Upper lobe of left lung (tissue), 6 donors: ENCODE measurements around the gene CIRBP. TPM values are rescaled to one million over a fixed set of nuclear protein-coding genes. Genes with fewer than 3 reads are reported as not detected.

Experiments
- ATAC-seq, 2 donors: fragments of 200-7000 bp; cut with Tn5 transposase; one replicate each; pipeline ENCODE4 v1.9.1; 2022; ENCODE audit warnings: mild to moderate bottlenecking in 2 of 2, moderate library complexity in 2 of 2; ENCODE audit not compliant: low FRiP score in 2 of 2
- DNase-seq, 2 donors: peaks; one replicate each; pipeline ENCODE4 v3.0.0-alpha.2; 2019 to 2020
- H3K27ac ChIP-seq, 4 donors: fragments of 200-600 bp; sonication (generic); one replicate each; pipeline ENCODE4 v1.5.1; 2016 to 2019
- H3K27me3 ChIP-seq, 4 donors: fragments of 200-600 bp; sonication (generic); one replicate each; pipeline ENCODE4 v1.5.1; 2017 to 2019
- H3K36me3 ChIP-seq, 4 donors: fragments of 200-600 bp; sonication (generic); one replicate each; pipeline ENCODE4 v1.5.1; 2016 to 2019
- H3K4me1 ChIP-seq, 4 donors: fragments of 200-600 bp; sonication (generic); one replicate each; pipeline ENCODE4 v1.5.1; 2018 to 2019
- H3K4me3 ChIP-seq, 4 donors: fragments of 200-600 bp; sonication (generic); one replicate each; pipeline ENCODE4 v1.5.1; 2017 to 2019; ENCODE audit warnings: mild to moderate bottlenecking in 2 of 4, moderate library complexity in 1 of 4
- H3K9me3 ChIP-seq, 4 donors: fragments of 200-600 bp; sonication (generic); one replicate each; pipeline ENCODE4 v1.5.1; 2018 to 2019
- EP300 ChIP-seq, 4 donors: sonication (generic); formaldehyde crosslinking; IDR thresholded peaks; one replicate each; pipeline ENCODE4 v1.5.1; 2017; ENCODE audit warnings: antibody characterized with exemption in 4 of 4, control low read depth in 2 of 4
- POLR2A ChIP-seq, 4 donors: fragments of 450-650 bp; IDR thresholded peaks; one replicate each; pipeline ENCODE4 v1.5.1; 2016 to 2017; ENCODE audit warnings: antibody characterized with exemption in 4 of 4, mild to moderate bottlenecking in 2 of 4
- POLR2AphosphoS5 ChIP-seq, 2 donors: sonication (generic); formaldehyde crosslinking; IDR thresholded peaks; one replicate each; pipeline ENCODE4 v1.5.1; 2017; ENCODE audit warnings: antibody characterized with exemption in 2 of 2
- WGBS, 2 donors: methylation state at CpG; one replicate each; pipeline ENCODE4 v1.1.5; 2017 to 2018; 5-methylcytosine and 5-hydroxymethylcytosine counted together
- total RNA-seq, 6 donors: library from RNA; depleted of rRNA in 4 of 6; stranded (reverse); fragments of >200 nt in 4 of 6; gene quantifications; one replicate each; pipeline versions ENCODE4 v1.1.0 to v1.2.1, GENCODE V29; 2016 to 2021
- TF ChIP-seq, protein P1 (sequence below), 6 experiments: fragments of 450-650 bp in 4 of 6; fragments of 200-600 bp in 2 of 6; sonication (generic) in 2 of 6; IDR thresholded peaks; one replicate each; pipeline ENCODE4 v1.5.1; 2016 to 2019; ENCODE audit warnings: antibody characterized with exemption in 6 of 6
- donor health status: DM: no; HTN: no; CAD: no; lungs with moderate emphysema.
- donor health status: DM: no; HTN: yes; CAD: no; lungs with severe emphysema.

Gene CIRBP
- total RNA-seq, 6 donors from 2014 or later: 326 to 1,348 (median 441) TPM

GRCh38 chr19:1278074-1278473, 8.9 kb downstream of the CIRBP start:
- H3K9me3 ChIP-seq: no peaks in the 10 kb centered on the region
- TF ChIP-seq, protein P1, sequence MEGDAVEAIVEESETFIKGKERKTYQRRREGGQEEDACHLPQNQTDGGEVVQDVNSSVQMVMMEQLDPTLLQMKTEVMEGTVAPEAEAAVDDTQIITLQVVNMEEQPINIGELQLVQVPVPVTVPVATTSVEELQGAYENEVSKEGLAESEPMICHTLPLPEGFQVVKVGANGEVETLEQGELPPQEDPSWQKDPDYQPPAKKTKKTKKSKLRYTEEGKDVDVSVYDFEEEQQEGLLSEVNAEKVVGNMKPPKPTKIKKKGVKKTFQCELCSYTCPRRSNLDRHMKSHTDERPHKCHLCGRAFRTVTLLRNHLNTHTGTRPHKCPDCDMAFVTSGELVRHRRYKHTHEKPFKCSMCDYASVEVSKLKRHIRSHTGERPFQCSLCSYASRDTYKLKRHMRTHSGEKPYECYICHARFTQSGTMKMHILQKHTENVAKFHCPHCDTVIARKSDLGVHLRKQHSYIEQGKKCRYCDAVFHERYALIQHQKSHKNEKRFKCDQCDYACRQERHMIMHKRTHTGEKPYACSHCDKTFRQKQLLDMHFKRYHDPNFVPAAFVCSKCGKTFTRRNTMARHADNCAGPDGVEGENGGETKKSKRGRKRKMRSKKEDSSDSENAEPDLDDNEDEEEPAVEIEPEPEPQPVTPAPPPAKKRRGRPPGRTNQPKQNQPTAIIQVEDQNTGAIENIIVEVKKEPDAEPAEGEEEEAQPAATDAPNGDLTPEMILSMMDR (IDR thresholded peaks at IDR 0.05): no peak
- TF ChIP-seq POLR2A (IDR thresholded peaks at IDR 0.05) (no peak), EP300 (IDR thresholded peaks at IDR 0.05) (no peak), POLR2AphosphoS5 (IDR thresholded peaks at IDR 0.05) (no peak)
- peaks cover 30 to 39% (median 31%) of the 10 kb centered on the region in 4 donors for H3K4me1 ChIP-seq
- no peak overlapping the region for H3K27ac ChIP-seq
- ATAC-seq (no peak), DNase-seq (peak in 1 of 2 donors; percentile 70)
- peaks cover 20 to 37% (median 31%) of the 10 kb centered on the region in 4 donors for H3K36me3 ChIP-seq
- H3K27me3 ChIP-seq: peaks cover 0 to under 1% (median 0%) of the 10 kb centered on the region in 4 donors
- 82 to 84% methylated on average over 5 to 12 of the region's 12 CpGs for WGBS, 2 donors
- H3K4me3 ChIP-seq: no peak overlapping the region

DNA sequence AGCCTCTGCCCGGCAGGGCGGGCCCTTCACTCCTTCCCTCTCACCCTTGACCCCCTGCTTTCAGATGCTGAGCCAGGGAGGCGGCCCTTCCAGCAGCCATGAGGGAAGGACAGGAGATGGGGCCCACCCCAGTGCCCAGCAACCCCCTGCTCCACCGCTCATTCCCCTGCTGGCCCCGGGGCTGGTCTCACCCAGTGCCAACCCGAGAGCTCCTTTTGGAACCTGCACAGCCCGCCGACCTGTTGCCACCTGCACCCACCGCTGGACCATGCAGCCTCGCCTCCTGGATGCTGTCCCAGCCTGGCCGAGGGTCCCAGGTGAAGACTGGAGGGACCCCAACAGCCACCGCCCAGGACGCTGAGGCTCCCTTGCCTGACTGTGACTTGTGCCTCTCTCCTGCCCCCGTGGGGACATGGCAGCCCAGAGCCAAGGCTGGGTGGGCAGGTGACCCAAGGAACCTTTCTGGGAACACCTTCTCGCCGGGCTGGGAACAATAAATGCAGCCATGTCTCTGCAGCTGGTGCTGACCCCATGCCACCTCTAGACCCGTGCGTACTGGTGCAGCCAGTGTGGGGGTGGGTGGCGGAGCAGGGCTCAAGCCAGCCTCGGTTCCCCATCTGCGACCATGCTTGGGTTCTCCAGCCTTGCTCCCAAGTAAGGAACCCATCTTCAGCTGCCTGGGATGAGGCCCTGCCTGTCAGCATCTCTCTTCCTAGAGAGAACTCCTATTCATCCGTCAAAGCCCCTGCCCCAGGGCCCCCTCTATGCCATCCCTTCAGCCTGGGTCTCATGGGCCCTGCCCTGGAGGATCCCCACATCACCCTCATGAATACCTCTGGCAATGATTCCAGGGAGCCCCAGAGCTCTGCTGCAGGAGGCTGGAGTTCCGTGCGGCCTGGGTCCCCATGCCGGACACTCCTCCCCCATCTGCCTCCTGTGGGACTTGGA, 9.9 kb downstream of the CIRBP start:
- peaks cover 0 to 10% (median 2%) of the 10 kb centered on the region in 4 donors for H3K27me3 ChIP-seq
- peaks cover 21 to 30% (median 22%) of the 10 kb centered on the region in 4 donors for H3K4me1 ChIP-seq
- WGBS, 2 donors: 91 to 97% methylated on average over 13 to 25 of the region's 25 CpGs
- TF ChIP-seq POLR2A (IDR thresholded peaks at IDR 0.05): no peak
- no peak for TF ChIP-seq POLR2AphosphoS5 (IDR thresholded peaks at IDR 0.05)
- TF ChIP-seq, protein P1 (IDR thresholded peaks at IDR 0.05): no peak
- TF ChIP-seq EP300 (IDR thresholded peaks at IDR 0.05): no peak
- no peak overlapping the region for H3K27ac ChIP-seq
- peaks cover 13 to 28% (median 21%) of the 10 kb centered on the region in 4 donors for H3K36me3 ChIP-seq
- no peaks in the 10 kb centered on the region for H3K9me3 ChIP-seq
- no peak overlapping the region for H3K4me3 ChIP-seq
- ATAC-seq (no peak), DNase-seq (peak in 1 of 2 donors; percentile 63)

DNA sequence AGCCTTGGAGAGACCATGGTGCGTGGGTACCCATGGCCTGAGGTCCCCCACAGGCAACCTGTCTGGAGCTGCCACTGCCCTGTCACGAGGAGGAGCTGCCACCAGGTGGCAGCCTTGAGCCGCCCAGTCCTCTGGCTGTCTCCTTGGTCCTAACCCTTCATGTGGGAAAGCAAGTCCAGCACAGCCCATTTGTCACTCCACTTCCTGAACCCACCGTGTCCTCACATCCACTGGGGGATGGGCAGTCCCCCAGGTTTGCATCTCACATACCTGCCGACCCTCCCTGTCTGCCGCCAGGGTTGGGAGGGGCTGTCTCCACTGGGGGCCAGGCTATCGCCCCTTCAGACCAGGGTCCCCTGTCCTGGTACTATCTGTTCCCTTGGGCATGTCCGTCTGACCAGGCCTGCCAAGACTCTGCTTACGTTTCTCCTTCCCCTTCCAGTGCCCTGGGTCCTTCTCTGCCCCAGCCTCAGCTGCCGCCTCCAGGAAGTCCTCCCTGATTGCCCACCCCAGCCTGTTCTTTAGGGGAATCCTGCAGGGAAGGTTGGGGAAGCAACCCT, 10.7 kb downstream of the CIRBP start:
- DNase-seq (peak; percentile 83 to 94), ATAC-seq (peak; percentile 61)
- peaks cover 0 to 18% (median 4%) of the 10 kb centered on the region in 4 donors for H3K27me3 ChIP-seq
- WGBS, 2 donors: 38 to 48% methylated on average over 7 to 9 of the region's 10 CpGs
- TF ChIP-seq, protein P1 (IDR thresholded peaks at IDR 0.05): peak; percentile 89 to 94 (median 90)
- TF ChIP-seq POLR2A (IDR thresholded peaks at IDR 0.05) (peak in 1 of 4 donors; percentile 12), EP300 (IDR thresholded peaks at IDR 0.05) (no peak)
- H3K27ac ChIP-seq: no peak overlapping the region
- H3K36me3 ChIP-seq: peaks cover 5 to 20% (median 13%) of the 10 kb centered on the region in 4 donors
- no peaks in the 10 kb centered on the region for H3K9me3 ChIP-seq
- H3K4me1 ChIP-seq: peaks cover 13 to 21% (median 14%) of the 10 kb centered on the region in 4 donors
- H3K4me3 ChIP-seq: no peak overlapping the region

DNA sequence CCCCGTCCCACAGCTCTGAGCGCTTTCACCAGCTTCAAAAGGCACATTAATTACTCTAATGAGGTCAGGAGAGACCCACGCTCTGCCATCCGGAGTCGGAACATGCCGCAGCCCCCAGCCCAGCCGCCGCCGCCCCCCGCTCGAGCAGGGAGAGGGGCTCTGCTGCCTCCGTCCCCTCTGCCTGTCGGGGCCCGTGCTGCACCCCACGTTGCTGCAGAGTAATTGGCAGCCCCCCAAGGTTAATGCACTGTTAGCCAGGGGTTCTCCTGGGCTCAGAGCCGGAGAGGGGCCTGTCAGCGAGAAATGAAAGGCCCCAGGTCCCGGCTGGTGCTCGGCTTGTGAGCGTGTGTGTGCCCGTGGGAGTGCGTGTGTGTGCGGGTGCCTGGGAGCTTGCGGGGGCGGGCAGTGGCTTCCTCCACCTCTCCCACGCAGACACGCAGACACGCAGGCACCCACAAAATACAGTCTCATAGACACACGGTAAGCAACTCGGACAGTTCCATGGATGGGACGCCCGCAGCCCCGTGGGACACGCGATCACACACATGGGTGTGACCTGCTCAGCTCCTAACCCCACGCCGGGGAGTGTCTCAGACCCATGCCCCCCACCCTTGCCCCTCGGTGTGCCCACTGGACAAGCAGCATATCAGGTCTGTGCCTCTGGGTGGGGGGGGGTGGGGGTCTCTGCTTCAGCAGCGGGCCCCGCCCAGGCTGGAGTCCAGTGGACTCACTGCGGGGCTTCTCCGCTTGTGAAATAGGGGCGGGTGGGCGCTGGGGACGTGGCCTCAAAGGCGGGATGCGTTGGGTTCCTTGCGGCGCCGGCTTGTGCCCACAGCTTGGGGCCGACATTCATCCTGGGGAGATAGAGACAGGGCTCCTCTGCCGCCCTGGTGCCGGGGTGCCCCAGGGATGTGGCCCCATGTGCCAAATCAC, 11.8 kb downstream of the CIRBP start:
- H3K4me3 ChIP-seq: no peak overlapping the region
- WGBS, 2 donors: 93 to 98% methylated on average over 10 to 45 of the region's 53 CpGs
- TF ChIP-seq EP300 (IDR thresholded peaks at IDR 0.05) (no peak), POLR2A (IDR thresholded peaks at IDR 0.05) (no peak), POLR2AphosphoS5 (IDR thresholded peaks at IDR 0.05) (no peak)
- TF ChIP-seq, protein P1 (IDR thresholded peaks at IDR 0.05): no peak
- H3K9me3 ChIP-seq: no peaks in the 10 kb centered on the region
- DNase-seq (peak in 1 of 2 donors; percentile 87), ATAC-seq (no peak)
- H3K36me3 ChIP-seq: peaks cover 5 to 17% (median 9%) of the 10 kb centered on the region in 4 donors
- H3K27me3 ChIP-seq: peaks cover 0 to 26% (median 12%) of the 10 kb centered on the region in 4 donors
- no peak overlapping the region for H3K27ac ChIP-seq
- H3K4me1 ChIP-seq: peaks cover 10 to 19% (median 11%) of the 10 kb centered on the region in 4 donors
